Mesenchymal stem cell (in vitro differentiated cells and primary cell): ENCODE measurements around the gene ZDHHC12.

Experiments
- DNase-seq: peaks from one replicate; pipeline ENCODE4 v3.0.0-alpha.2; 2013
- H2AFZ ChIP-seq: one replicate; pipeline ENCODE4 v1.6.1; 2013; ENCODE audit warnings: low read depth, mild to moderate bottlenecking, control low read depth, inconsistent platforms, low read length, moderate library complexity
- H2AK5ac ChIP-seq: 2 replicates; pipeline ENCODE4 v1.6.1; 2013; ENCODE audit warnings: low read length, moderate library complexity, mild to moderate bottlenecking, inconsistent platforms; ENCODE audit not compliant: severe bottlenecking
- H2BK120ac ChIP-seq: one replicate; pipeline ENCODE4 v1.6.1; 2013; ENCODE audit warnings: low read depth, mild to moderate bottlenecking, inconsistent platforms, low read length, moderate library complexity
- H2BK12ac ChIP-seq, 2 experiments: one replicate each; pipeline ENCODE4 v1.6.1; 2013; ENCODE audit warnings: inconsistent platforms in 2 of 2, low read length in 2 of 2, mild to moderate bottlenecking in 2 of 2, moderate library complexity in 2 of 2, control low read depth in 1 of 2
- H2BK15ac ChIP-seq: one replicate; pipeline ENCODE4 v1.6.1; 2013; ENCODE audit warnings: mild to moderate bottlenecking, low read depth, inconsistent platforms; ENCODE audit not compliant: poor library complexity, severe bottlenecking
- H2BK5ac ChIP-seq: 2 replicates; pipeline ENCODE4 v1.6.1; 2013; ENCODE audit warnings: low read depth, mild to moderate bottlenecking, low read length, control low read depth, inconsistent platforms; ENCODE audit not compliant: poor library complexity, severe bottlenecking
- H3K14ac ChIP-seq, 2 experiments: one replicate each; pipeline ENCODE4 v1.6.1; 2013; ENCODE audit warnings: inconsistent platforms in 2 of 2, low read length in 2 of 2, control low read depth in 1 of 2, mild to moderate bottlenecking in 1 of 2, moderate library complexity in 1 of 2
- H3K18ac ChIP-seq, 2 experiments: one replicate each; pipeline ENCODE4 v1.6.1; 2013; ENCODE audit warnings: inconsistent platforms in 2 of 2, low read length in 2 of 2, control low read depth in 1 of 2, low read depth in 1 of 2, mild to moderate bottlenecking in 1 of 2
- H3K23ac ChIP-seq, 2 experiments: one replicate each; pipeline ENCODE4 v1.6.1; 2013; ENCODE audit warnings: inconsistent platforms in 2 of 2, low read length in 2 of 2, mild to moderate bottlenecking in 2 of 2, moderate library complexity in 2 of 2, control low read depth in 1 of 2
- H3K27ac ChIP-seq: 2 replicates; pipeline ENCODE4 v1.5.1; 2013; ENCODE audit warnings: mild to moderate bottlenecking, moderate library complexity, low read length, control low read depth, inconsistent platforms; ENCODE audit not compliant: poor library complexity, severe bottlenecking
- H3K27me3 ChIP-seq, 2 experiments: 2 replicates each; pipeline versions ENCODE4 v1.6.1 to v1.7.0; 2013; ENCODE audit warnings: low read length in 2 of 2, mild to moderate bottlenecking in 2 of 2, moderate library complexity in 2 of 2, control low read depth in 1 of 2, inconsistent platforms in 1 of 2; ENCODE audit not compliant: control insufficient read depth in 1 of 2, insufficient read depth in 1 of 2
- H3K36me3 ChIP-seq, 2 experiments: 2 replicates each; pipeline versions ENCODE4 v1.6.1 to v1.7.0; 2013; ENCODE audit warnings: low read length in 2 of 2, control low read depth in 1 of 2, inconsistent platforms in 1 of 2, low read depth in 1 of 2, mild to moderate bottlenecking in 1 of 2; ENCODE audit not compliant: insufficient read depth in 2 of 2, control insufficient read depth in 1 of 2
- H3K4ac ChIP-seq, 2 experiments: one replicate each; pipeline ENCODE4 v1.6.1; 2013; ENCODE audit warnings: inconsistent platforms in 2 of 2, low read length in 2 of 2, mild to moderate bottlenecking in 2 of 2, moderate library complexity in 2 of 2, control low read depth in 1 of 2, low read depth in 1 of 2
- H3K4me1 ChIP-seq: 2 replicates; pipeline ENCODE4 v1.6.1; 2013; ENCODE audit warnings: low read depth, low read length, control low read depth; ENCODE audit not compliant: control insufficient read depth, insufficient read depth
- H3K4me2 ChIP-seq: 2 replicates; pipeline ENCODE4 v1.6.1; 2013; ENCODE audit warnings: low read length, mild to moderate bottlenecking, inconsistent platforms; ENCODE audit not compliant: poor library complexity, severe bottlenecking
- H3K4me3 ChIP-seq, 2 experiments: 2 replicates each; pipeline versions ENCODE4 v1.5.1 to v1.7.0; 2013; ENCODE audit warnings: low read length in 2 of 2, mild to moderate bottlenecking in 2 of 2, control low read depth in 1 of 2, low read depth in 1 of 2; ENCODE audit not compliant: insufficient read depth in 1 of 2
- H3K79me1 ChIP-seq: replicated peaks from 2 replicates; pipeline ENCODE4 v1.6.1; 2013; ENCODE audit warnings: mild to moderate bottlenecking, control low read depth, low read length, inconsistent platforms; ENCODE audit not compliant: poor library complexity, severe bottlenecking
- H3K9ac ChIP-seq: 2 replicates; pipeline ENCODE4 v1.7.0; 2013; ENCODE audit warnings: mild to moderate bottlenecking, low read length, moderate library complexity
- H3K9me3 ChIP-seq: 2 replicates; pipeline ENCODE4 v1.7.0; 2013; ENCODE audit warnings: mild to moderate bottlenecking, low read length; ENCODE audit not compliant: control insufficient read depth
- H4K8ac ChIP-seq: one replicate; pipeline ENCODE4 v1.6.1; 2013; ENCODE audit warnings: inconsistent platforms, mild to moderate bottlenecking, low read length, moderate library complexity
- H4K91ac ChIP-seq: one replicate; pipeline ENCODE4 v1.6.1; 2013; ENCODE audit warnings: mild to moderate bottlenecking, low read length, inconsistent platforms
- WGBS: methylation state at CpG from one replicate; pipeline ENCODE4 v1.1.7; 2013; ENCODE audit warnings: mixed read lengths; 5-methylcytosine and 5-hydroxymethylcytosine counted together

ZDHHC12 gene

GRCh38 chr9:128750926-128751595 lies 27.1 kb upstream of the ZDHHC12 start:
- H3K9ac ChIP-seq: no peak overlapping the region
- H3K4me2 ChIP-seq: no peak overlapping the region
- H2BK15ac ChIP-seq: no peak overlapping the region
- WGBS: 96% methylated on average over 22 of the region's 22 CpGs
- no peak overlapping the region for H3K14ac ChIP-seq
- no peak overlapping the region for H2BK5ac ChIP-seq
- H3K27me3 ChIP-seq: no peaks in the 10 kb centered on the region
- no peaks in the 10 kb centered on the region for H3K4me1 ChIP-seq
- H3K4ac ChIP-seq: no peak overlapping the region
- H3K36me3 ChIP-seq: peaks cover 49 to 58% of the 10 kb centered on the region in 2 experiments
- no peaks in the 10 kb centered on the region for H3K9me3 ChIP-seq
- H2AK5ac ChIP-seq: no peak overlapping the region
- no peak overlapping the region for H2BK120ac ChIP-seq
- peaks cover 12% of the 10 kb centered on the region for H3K79me1 ChIP-seq
- H4K91ac ChIP-seq: no peak overlapping the region
- H3K23ac ChIP-seq: no peak overlapping the region
- no peak overlapping the region for H2AFZ ChIP-seq
- H4K8ac ChIP-seq: no peak overlapping the region
- H3K27ac ChIP-seq: no peak overlapping the region
- no peak for DNase-seq
- H2BK12ac ChIP-seq: no peak overlapping the region
- no peak overlapping the region for H3K18ac ChIP-seq
- no peak overlapping the region for H3K4me3 ChIP-seq

GRCh38 chr9:128747241-128747640 lies 23.3 kb upstream of the ZDHHC12 start:
- no peak overlapping the region for H3K4me2 ChIP-seq
- no peaks in the 10 kb centered on the region for H3K9me3 ChIP-seq
- no peak overlapping the region for H3K9ac ChIP-seq
- peaks cover 25 to 39% of the 10 kb centered on the region in 2 experiments for H3K36me3 ChIP-seq
- no peak overlapping the region for H2BK5ac ChIP-seq
- H2BK15ac ChIP-seq: no peak overlapping the region
- no peak overlapping the region for H3K14ac ChIP-seq
- no peak overlapping the region for H4K8ac ChIP-seq
- DNase-seq: no peak
- no peak overlapping the region for H3K27ac ChIP-seq
- no CpG with 5 or more reads among the region's 1 CpG for WGBS
- no peak overlapping the region for H3K4me3 ChIP-seq
- H4K91ac ChIP-seq: no peak overlapping the region
- no peak overlapping the region for H2BK12ac ChIP-seq
- no peaks in the 10 kb centered on the region for H3K79me1 ChIP-seq
- no peak overlapping the region for H2AK5ac ChIP-seq
- H2AFZ ChIP-seq: no peak overlapping the region
- no peaks in the 10 kb centered on the region for H3K4me1 ChIP-seq
- H3K18ac ChIP-seq: no peak overlapping the region
- no peaks in the 10 kb centered on the region for H3K27me3 ChIP-seq
- no peak overlapping the region for H2BK120ac ChIP-seq
- H3K23ac ChIP-seq: no peak overlapping the region
- no peak overlapping the region for H3K4ac ChIP-seq

GRCh38 chr9:128743421-128743820 lies 19.5 kb upstream of the ZDHHC12 start:
- no peak overlapping the region for H2AFZ ChIP-seq
- H3K9ac ChIP-seq: no peak overlapping the region
- no peak overlapping the region for H3K18ac ChIP-seq
- H2BK5ac ChIP-seq: no peak overlapping the region
- WGBS: 100% methylated on average over 1 of the region's 1 CpG
- H3K23ac ChIP-seq: no peak overlapping the region
- no peaks in the 10 kb centered on the region for H3K27me3 ChIP-seq
- no peak overlapping the region for H3K27ac ChIP-seq
- no peak overlapping the region for H4K8ac ChIP-seq
- H3K4me2 ChIP-seq: no peak overlapping the region
- no peaks in the 10 kb centered on the region for H3K79me1 ChIP-seq
- no peak overlapping the region for H4K91ac ChIP-seq
- H3K4me3 ChIP-seq: no peak overlapping the region
- no peak overlapping the region for H3K4ac ChIP-seq
- no peaks in the 10 kb centered on the region for H3K9me3 ChIP-seq
- H2BK120ac ChIP-seq: no peak overlapping the region
- no peaks in the 10 kb centered on the region for H3K4me1 ChIP-seq
- no peak for DNase-seq
- H2AK5ac ChIP-seq: no peak overlapping the region
- no peak overlapping the region for H3K14ac ChIP-seq
- H2BK12ac ChIP-seq: no peak overlapping the region
- no peak overlapping the region for H2BK15ac ChIP-seq
- peaks cover 25 to 45% of the 10 kb centered on the region in 2 experiments for H3K36me3 ChIP-seq

- no peak overlapping the region for H2BK5ac ChIP-seq
- no peak overlapping the region for H3K9ac ChIP-seq
- H3K4me3 ChIP-seq: no peak overlapping the region
- no peak overlapping the region for H3K4me2 ChIP-seq
- no peak overlapping the region for H2BK15ac ChIP-seq
- no peak overlapping the region for H2AK5ac ChIP-seq
- no peak overlapping the region for H3K27ac ChIP-seq
- H3K9me3 ChIP-seq: no peaks in the 10 kb centered on the region
- no peak overlapping the region for H3K14ac ChIP-seq
- H2BK120ac ChIP-seq: no peak overlapping the region
- no peak overlapping the region for H2AFZ ChIP-seq
- H2BK12ac ChIP-seq: no peak overlapping the region
- H3K18ac ChIP-seq: no peak overlapping the region
- H3K79me1 ChIP-seq: no peaks in the 10 kb centered on the region
- no peaks in the 10 kb centered on the region for H3K4me1 ChIP-seq
- no peak overlapping the region for H3K23ac ChIP-seq
- H4K8ac ChIP-seq: no peak overlapping the region
- H3K36me3 ChIP-seq: peaks cover 25 to 42% of the 10 kb centered on the region in 2 experiments
- DNase-seq: no peak
- no peak overlapping the region for H4K91ac ChIP-seq
- H3K4ac ChIP-seq: no peak overlapping the region
- 90% methylated on average over 20 of the region's 20 CpGs for WGBS
- no peaks in the 10 kb centered on the region for H3K27me3 ChIP-seq
Observed at GRCh38 chr9:128742401-128742800, 18.5 kb upstream of the ZDHHC12 start.
